GM19240 (cell line): ENCODE measurements around the gene SMARCD2.

ENCODE experiments used
- DNase-seq: peaks from one replicate; pipeline ENCODE4 v3.0.0; 2011; ENCODE audit warnings: low spot score; ENCODE audit not compliant: insufficient read length

Gene SMARCD2

GRCh38 chr17:63833026-63833740 lies 9.3 kb downstream of the SMARCD2 start:
- no peak for DNase-seq

GRCh38 chr17:63832455-63832854 lies 10.0 kb downstream of the SMARCD2 start:
- DNase-seq: no peak

GRCh38 chr17:63832014-63832413 lies 10.5 kb downstream of the SMARCD2 start:
- DNase-seq: no peak

GRCh38 chr17:63831505-63831904 lies 11.0 kb downstream of the SMARCD2 start:
- DNase-seq: no peak

- no peak for DNase-seq
Observed at GRCh38 chr17:63830904-63831491, 11.5 kb downstream of the SMARCD2 start.

GRCh38 chr17:63830278-63830677 lies 12.2 kb downstream of the SMARCD2 start:
- DNase-seq: no peak

GRCh38 chr17:63828936-63829335 lies 13.5 kb downstream of the SMARCD2 start:
- no peak for DNase-seq

GRCh38 chr17:63827801-63828221 lies 14.7 kb downstream of the SMARCD2 start:
- no peak for DNase-seq

GRCh38 chr17:63827002-63827800 lies 15.3 kb downstream of the SMARCD2 start, which contains the start of the genes FTSJ3 and PSMC5:
Gene FTSJ3, minus strand, starts transcription at chr17:63827663. Its CDS starts 761 bp downstream, at chr17:63826902.
Gene PSMC5, plus strand, starts transcription at chr17:63827431. Its CDS starts 60 bp downstream, at chr17:63827491.
- DNase-seq: peak; percentile 86

GRCh38 chr17:63826468-63827001 lies 15.9 kb downstream of the SMARCD2 start:
- DNase-seq: no peak

- no peak for DNase-seq
Observed at GRCh38 chr17:63824362-63824761, 18.1 kb downstream of the SMARCD2 start.

GRCh38 chr17:63823659-63824331 lies 18.7 kb downstream of the SMARCD2 start:
- DNase-seq: no peak

- DNase-seq: no peak
Observed at GRCh38 chr17:63822537-63822936, 19.9 kb downstream of the SMARCD2 start.

- DNase-seq: no peak
Observed at GRCh38 chr17:63821804-63822203, 20.7 kb downstream of the SMARCD2 start.

- no peak for DNase-seq
Observed at GRCh38 chr17:63820963-63821561, 21.4 kb downstream of the SMARCD2 start.

- no peak for DNase-seq
Observed at GRCh38 chr17:63819585-63820537, 22.6 kb downstream of the SMARCD2 start.

- DNase-seq: no peak
Observed at GRCh38 chr17:63819131-63819530, 23.4 kb downstream of the SMARCD2 start.

GRCh38 chr17:63817736-63818385 lies 24.6 kb downstream of the SMARCD2 start:
- DNase-seq: no peak

GRCh38 chr17:63816669-63817068 lies 25.8 kb downstream of the SMARCD2 start:
- no peak for DNase-seq
